ENCODE data around the gene NTM.

NTM gene

GRCh38 chr11:131746201-131746600 lies 375.8 kb downstream of the NTM start:
- no peak for DNase-seq
- H3K4me3 ChIP-seq (ENCODE audit: low read depth, low read length) = no peak overlapping the region
- TF ChIP-seq CTCF (IDR thresholded peaks at IDR 0.05; ENCODE audit: low read depth, low read length) = no peak
- H3K27me3 ChIP-seq (ENCODE audit: insufficient read depth, low read depth, severe bottlenecking) = no peaks in the 10 kb centered on the region
- H3K9me3 ChIP-seq (ENCODE audit: severe bottlenecking) = no peaks in the 10 kb centered on the region
- no peak overlapping the region for H3K27ac ChIP-seq
- H3K36me3 ChIP-seq = no peaks in the 10 kb centered on the region

GRCh38 chr11:131748151-131749050 lies 378.0 kb downstream of the NTM start:
- Histone ChIP-seq H3K4me3 (ENCODE audit: low read depth, low read length) (no peak overlapping the region), H3K27me3 (ENCODE audit: insufficient read depth, low read depth, severe bottlenecking) (no peaks in the 10 kb centered on the region), H3K9me3 (ENCODE audit: severe bottlenecking) (no peaks in the 10 kb centered on the region), H3K27ac (no peak overlapping the region), H3K36me3 (no peaks in the 10 kb centered on the region)
- TF ChIP-seq CTCF (IDR thresholded peaks at IDR 0.05; ENCODE audit: low read depth, low read length) = peak; percentile 80
- DNase-seq = peak; percentile 60

DNA sequence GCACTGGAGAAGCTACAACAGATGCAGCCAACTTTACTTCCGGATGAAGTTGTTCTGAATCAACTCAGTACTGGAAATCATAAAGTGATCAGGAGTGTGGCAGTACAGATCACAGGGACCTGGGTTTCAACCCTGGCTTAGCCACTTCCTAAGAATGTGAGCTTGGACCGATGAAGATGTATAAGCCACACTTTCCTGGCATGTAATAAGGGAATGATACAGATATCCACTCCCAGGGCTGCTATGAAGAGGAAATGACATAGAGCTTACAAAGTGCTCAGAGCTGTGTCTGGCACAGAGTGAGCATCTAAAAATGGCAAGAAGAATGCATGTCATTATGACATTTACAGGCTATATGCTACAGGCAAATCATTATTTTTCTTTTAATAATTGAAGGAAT lies 378.7 kb downstream of the NTM start:
- Histone ChIP-seq H3K27me3 (ENCODE audit: insufficient read depth, low read depth, severe bottlenecking) (no peaks in the 10 kb centered on the region), H3K27ac (no peak overlapping the region), H3K4me3 (ENCODE audit: low read depth, low read length) (no peak overlapping the region), H3K36me3 (no peaks in the 10 kb centered on the region), H3K9me3 (ENCODE audit: severe bottlenecking) (no peaks in the 10 kb centered on the region)
- TF ChIP-seq CTCF (IDR thresholded peaks at IDR 0.05; ENCODE audit: low read depth, low read length) = no peak
- DNase-seq = no peak

DNA sequence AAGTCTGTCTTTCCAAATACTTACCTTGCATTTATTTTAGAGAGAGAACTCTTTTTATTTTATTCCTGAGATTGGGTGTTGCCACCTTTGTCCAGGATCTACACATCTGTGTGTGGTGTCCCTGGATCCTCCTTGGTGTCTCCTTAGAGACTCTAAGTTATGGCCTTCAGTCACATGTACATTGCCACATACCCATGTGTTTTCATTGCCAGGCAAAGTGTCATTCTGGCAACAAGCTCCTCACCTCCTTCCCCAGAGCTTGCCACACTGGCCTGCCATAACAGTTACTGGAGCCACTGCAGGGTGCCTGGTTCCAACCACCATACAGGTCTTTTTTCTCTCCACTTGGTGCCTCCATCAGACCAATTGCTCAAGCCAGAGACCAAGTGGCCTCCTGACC lies 379.7 kb downstream of the NTM start:
- Histone ChIP-seq H3K27me3 (ENCODE audit: insufficient read depth, low read depth, severe bottlenecking) (no peaks in the 10 kb centered on the region), H3K4me3 (ENCODE audit: low read depth, low read length) (no peak overlapping the region), H3K27ac (no peak overlapping the region), H3K9me3 (ENCODE audit: severe bottlenecking) (no peaks in the 10 kb centered on the region), H3K36me3 (no peaks in the 10 kb centered on the region)
- no peak for TF ChIP-seq CTCF (IDR thresholded peaks at IDR 0.05; ENCODE audit: low read depth, low read length)
- no peak for DNase-seq

DNA sequence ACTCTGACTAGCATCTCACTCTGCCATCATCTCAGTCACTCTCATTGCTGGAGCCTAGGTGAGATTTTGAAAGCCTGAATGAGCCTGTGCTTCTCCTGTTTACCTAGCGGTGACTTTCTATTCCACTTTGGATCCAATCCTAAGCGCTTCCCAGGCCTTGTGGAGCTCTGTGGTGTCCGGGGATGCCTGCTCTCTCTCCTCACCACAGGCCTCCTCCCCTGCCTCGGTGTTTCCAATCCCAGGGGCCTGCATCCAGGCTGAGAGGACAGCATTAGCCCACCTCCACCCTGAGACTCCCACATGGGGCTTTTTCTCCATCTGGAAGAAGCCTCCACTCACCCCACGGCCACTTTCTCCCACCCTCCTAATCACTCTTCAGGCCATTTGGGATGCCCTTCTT lies 380.3 kb downstream of the NTM start:
- Histone ChIP-seq H3K27me3 (ENCODE audit: insufficient read depth, low read depth, severe bottlenecking) (no peaks in the 10 kb centered on the region), H3K27ac (no peak overlapping the region), H3K4me3 (ENCODE audit: low read depth, low read length) (no peak overlapping the region), H3K36me3 (no peaks in the 10 kb centered on the region), H3K9me3 (ENCODE audit: severe bottlenecking) (no peaks in the 10 kb centered on the region)
- DNase-seq = no peak
- no peak for TF ChIP-seq CTCF (IDR thresholded peaks at IDR 0.05; ENCODE audit: low read depth, low read length)

GRCh38 chr11:131754671-131755070 lies 384.3 kb downstream of the NTM start:
- no peak overlapping the region for H3K27ac ChIP-seq
- H3K4me3 ChIP-seq (ENCODE audit: low read depth, low read length) = no peak overlapping the region
- no peaks in the 10 kb centered on the region for H3K36me3 ChIP-seq
- no peaks in the 10 kb centered on the region for H3K27me3 ChIP-seq (ENCODE audit: insufficient read depth, low read depth, severe bottlenecking)
- TF ChIP-seq CTCF (IDR thresholded peaks at IDR 0.05; ENCODE audit: low read depth, low read length) = no peak
- no peak for DNase-seq
- H3K9me3 ChIP-seq (ENCODE audit: severe bottlenecking) = no peaks in the 10 kb centered on the region

All from WERI-Rb-1 (cell line).